ENCODE data around the gene MAD1L1.

GRCh38 chr7:2114926-2115759, 117.6 kb downstream of the MAD1L1 start:
- TF ChIP-seq EZH2 (IDR thresholded peaks at IDR 0.05; ENCODE audit: insufficient read depth, poor library complexity, severe bottlenecking) (no peak), EZH2phosphoT487 (IDR thresholded peaks at IDR 0.05; ENCODE audit: insufficient read depth, low read depth) (no peak)
